K562 (cell line): Measurements from ENCODE around the gene SHROOM3. TPM values are rescaled to one million over a fixed set of nuclear protein-coding genes. Genes with fewer than 3 reads are reported as not detected.

Source experiments
- ATAC-seq: fragments of 200-7000 bp; cut with Tn5 transposase; 3 replicates; pipeline ENCODE4 v1.9.1; 2020; ENCODE audit warnings: moderate library complexity
- BruUV-seq: library from RNA; stranded (reverse); fragments of 400-500 nt; replicated peaks from 2 replicates; lab custom pipeline; 2021; lab: Mats Ljungman, UMichigan
- CTCF ChIA-PET: fragments of 300-600 bp; formaldehyde crosslinking; extraction: SDS; loops from one replicate; lab custom pipeline; 2021; ENCODE audit warnings: low intra/inter-chr PET ratio; lab: Yijun Ruan, JAX
- POLR2A ChIA-PET: fragments of 300-600, 350-650 bp; sonication (Branson Sonifier 250); formaldehyde crosslinking; extraction: SDS; loops from one replicate; lab custom pipeline; 2021; ENCODE audit warnings: antibody characterized with exemption, inconsistent platforms; lab: Yijun Ruan, JAX
- DNase-seq, 4 experiments: peaks; one replicate each; pipeline versions ENCODE4 v3.0.0 to v3.0.0-alpha.2; 2011 to 2018; ENCODE audit warnings: low spot score in 3 of 4, mixed read lengths in 3 of 4; ENCODE audit errors: extremely low read depth in 1 of 4
- FAIRE-seq: peaks from 2 replicates; lab custom pipeline; 2011; peaks lifted over from hg19 to GRCh38; lab: Jason Lieb, UNC
- H2AFZ ChIP-seq: 2 replicates; pipeline ENCODE4 v1.6.0; 2011; ENCODE audit warnings: low read depth, low read length, control low read depth, inconsistent platforms
- H3K27ac ChIP-seq: fragments of 200-600 bp; 3 replicates; pipeline ENCODE4 v1.8.0; 2011; ENCODE audit warnings: low read depth, mild to moderate bottlenecking, control low read depth, inconsistent platforms, low read length, moderate library complexity, mixed read lengths; ENCODE audit errors: extremely low read depth
- H3K27me3 ChIP-seq, 2 experiments: fragments of 300-600 bp in 1 of 2; 2 replicates in 1 of 2; 3 replicates in 1 of 2; pipeline versions ENCODE4 v1.6.0 to v1.8.0; 2011; ENCODE audit warnings: inconsistent platforms in 2 of 2, low read length in 2 of 2, mild to moderate bottlenecking in 1 of 2, mixed read lengths in 1 of 2, moderate library complexity in 1 of 2; ENCODE audit not compliant: control insufficient read depth in 2 of 2, insufficient read depth in 2 of 2
- H3K36me3 ChIP-seq: fragments of 300-600 bp; 3 replicates; pipeline ENCODE4 v1.8.0; 2011; ENCODE audit warnings: mild to moderate bottlenecking, low read length, inconsistent platforms; ENCODE audit not compliant: control insufficient read depth, insufficient read depth
- H3K4me1 ChIP-seq, 2 experiments: fragments of 200-600 bp in 1 of 2; replicated peaks in 1 of 2; 2 replicates in 1 of 2; 3 replicates in 1 of 2; pipeline versions ENCODE4 v1.5.1 to v1.8.0; 2011; ENCODE audit warnings: inconsistent platforms in 2 of 2, low read length in 2 of 2, mild to moderate bottlenecking in 1 of 2, mixed read lengths in 1 of 2, moderate library complexity in 1 of 2; ENCODE audit not compliant: control insufficient read depth in 2 of 2, insufficient read depth in 2 of 2
- H3K4me2 ChIP-seq: 2 replicates; pipeline ENCODE4 v1.6.1; 2011; ENCODE audit warnings: low read length, control low read depth, inconsistent platforms, mixed read lengths; ENCODE audit not compliant: insufficient read depth
- H3K4me3 ChIP-seq: fragments of 200-600 bp; sonication (generic), shearing (Covaris generic); 2 replicates; pipeline ENCODE4 v1.5.1; 2016; ENCODE audit warnings: control low read depth, inconsistent platforms
- H3K79me2 ChIP-seq: fragments of 200-600 bp; 3 replicates; pipeline ENCODE4 v1.8.0; 2011; ENCODE audit warnings: low read length, inconsistent platforms; ENCODE audit not compliant: control insufficient read depth, insufficient read depth
- H3K9ac ChIP-seq, 2 experiments: 2 replicates each; pipeline versions ENCODE4 v1.6.0 to v1.6.1; 2011; ENCODE audit warnings: low read depth in 2 of 2, low read length in 2 of 2, control low read depth in 1 of 2, inconsistent platforms in 1 of 2, mild to moderate bottlenecking in 1 of 2, mixed read lengths in 1 of 2; ENCODE audit not compliant: insufficient read depth in 1 of 2
- H3K9me1 ChIP-seq: one replicate; pipeline ENCODE4 v1.6.0; 2011; ENCODE audit warnings: inconsistent platforms, mild to moderate bottlenecking, low read length, moderate library complexity; ENCODE audit not compliant: control insufficient read depth, insufficient read depth
- H3K9me3 ChIP-seq: replicated peaks from 2 replicates; pipeline ENCODE4 v1.5.1; 2011; ENCODE audit warnings: low read depth, low read length, inconsistent platforms; ENCODE audit not compliant: control insufficient read depth, insufficient read depth
- H4K20me1 ChIP-seq: replicated peaks from 2 replicates; pipeline ENCODE4 v1.6.1; 2011; ENCODE audit warnings: low read length, inconsistent platforms, mixed read lengths; ENCODE audit not compliant: control insufficient read depth, insufficient read depth
- FUS ChIP-seq: fragments of 200-400 bp; formaldehyde crosslinking; optimal IDR thresholded peaks from 2 replicates; pipeline ENCODE3; 2017; ENCODE audit warnings: low read depth, low read length
- GTF2E2 ChIP-seq: fragments of 200-800 bp; sonication (Bioruptor generic); IDR thresholded peaks from 2 replicates; pipeline ENCODE4 v1.6.1; 2016; ENCODE audit warnings: missing genetic modification characterization, missing compliant biosample characterization
- MAFK ChIP-seq: IDR thresholded peaks from 2 replicates; pipeline ENCODE4 v1.6.1; 2011; ENCODE audit warnings: low read length, improper control_type of control experiment
- MEF2A ChIP-seq: IDR thresholded peaks from 2 replicates; pipeline ENCODE4 v1.6.1; 2011; ENCODE audit warnings: low read depth, mild to moderate bottlenecking, low read length, moderate library complexity; ENCODE audit not compliant: control insufficient read depth
- NCOA4 ChIP-seq: fragments of 450-650 bp; IDR thresholded peaks from 2 replicates; pipeline ENCODE4 v1.6.1; 2018; ENCODE audit warnings: mild to moderate bottlenecking; ENCODE audit not compliant: partially characterized antibody
- RAD51 ChIP-seq: fragments of 450-650 bp; IDR thresholded peaks from 2 replicates; pipeline ENCODE4 v1.7.1; 2016; ENCODE audit warnings: low read depth, mild to moderate bottlenecking, borderline replicate concordance
- SAP30 ChIP-seq: fragments of 200-600 bp; sonication (generic); IDR thresholded peaks from 2 replicates; pipeline ENCODE4 v1.6.1; 2012; ENCODE audit warnings: borderline replicate concordance, low read depth, mild to moderate bottlenecking, moderate library complexity, low read length, control low read depth, inconsistent platforms; ENCODE audit not compliant: insufficient read depth, poor library complexity, severe bottlenecking
- XRCC3 ChIP-seq: fragments of 450-650 bp; IDR thresholded peaks from 2 replicates; pipeline ENCODE4 v1.6.1; 2017; ENCODE audit warnings: mild to moderate bottlenecking, moderate library complexity
- ZBED1 ChIP-seq: IDR thresholded peaks from 2 replicates; pipeline ENCODE4 v1.6.1; 2014
- ZNF561 ChIP-seq: fragments of 450-650 bp; formaldehyde crosslinking; conservative IDR thresholded peaks from 2 replicates; pipeline ENCODE4 v1.4.0; 2020; ENCODE audit warnings: mild to moderate bottlenecking, moderate library complexity
- ZNF707 ChIP-seq: fragments of 250-450 bp; sonication (Bioruptor Pico); conservative IDR thresholded peaks from 2 replicates; pipeline ENCODE4 v1.8.0; 2022; ENCODE audit warnings: inconsistent platforms, mild to moderate bottlenecking, moderate library complexity
- WGBS: fragments of 100-300 bp; shearing (Covaris generic); methylation state at CpG from one replicate; pipeline ENCODE4 v1.1.6; 2016; ENCODE audit warnings: low coverage, mixed read lengths; ENCODE audit not compliant: insufficient coverage; ENCODE audit errors: missing lambda C conversion rate; 5-methylcytosine and 5-hydroxymethylcytosine counted together
- in situ Hi-C: fragments of 300-500 bp; cut with MboI; formaldehyde crosslinking; loops from 4 replicates; pipeline ENCODE4 v1.15.0; 2018; ENCODE audit warnings: inconsistent platforms, mixed read lengths
- intact Hi-C: fragments of 100-400 bp; cut with micrococcal nuclease; formaldehyde crosslinking; loops from 2 replicates; pipeline ENCODE4 v1.14.2; 2022
- polyA plus RNA-seq, 8 experiments: library from polyadenylated mRNA; depleted of rRNA in 4 of 8; stranded (reverse) in 5 of 8; unstranded in 3 of 8; fragments of >200 nt; fragmentation: Nextera tagmentation in 2 of 8; fragmentation: Illumina TruSeq in 1 of 8; extraction: Ambion mirVana in 2 of 8; extraction: Trizol in 1 of 8; gene quantifications; 2 replicates each; pipeline versions ENCODE4 v1.2.1 to v1.2.3, GENCODE V29; 2011 to 2014; ENCODE audit warnings: inconsistent platforms in 1 of 8, missing spikeins in 1 of 8
- total RNA-seq, 7 experiments: library from RNA; depleted of rRNA in 6 of 7; stranded (reverse); fragments of >200 nt in 6 of 7; fragmentation: Illumina TruSeq in 2 of 7; extraction: Trizol in 2 of 7; gene quantifications; 2 replicates each; pipeline versions ENCODE4 v1.2.1 to v1.2.3, GENCODE V29; 2011 to 2021; ENCODE audit warnings: low replicate concordance in 1 of 7
- TF ChIP-seq, protein P1 (sequence below): sonication (generic); formaldehyde crosslinking; IDR thresholded peaks from 2 replicates; pipeline ENCODE4 v1.9.0; 2022; ENCODE audit warnings: mild to moderate bottlenecking, missing genetic modification reagents
- TF ChIP-seq, protein P2 (sequence below): sonication (generic); formaldehyde crosslinking; IDR thresholded peaks from 2 replicates; pipeline ENCODE4 v1.8.0; 2022; ENCODE audit warnings: mild to moderate bottlenecking, missing genetic modification reagents
- TF ChIP-seq, protein P3 (sequence below): fragments of 250-450 bp; sonication (Bioruptor Pico); IDR thresholded peaks from 2 replicates; pipeline ENCODE4 v1.4.0; 2020

SHROOM3 gene
- total and polyA plus RNA-seq, 9 of the 15 experiments (the other 6 are each of a cell fraction or from before 2014, with no cell fraction given) = 0.01 to 0.07 TPM; not detected in 7

DNA sequence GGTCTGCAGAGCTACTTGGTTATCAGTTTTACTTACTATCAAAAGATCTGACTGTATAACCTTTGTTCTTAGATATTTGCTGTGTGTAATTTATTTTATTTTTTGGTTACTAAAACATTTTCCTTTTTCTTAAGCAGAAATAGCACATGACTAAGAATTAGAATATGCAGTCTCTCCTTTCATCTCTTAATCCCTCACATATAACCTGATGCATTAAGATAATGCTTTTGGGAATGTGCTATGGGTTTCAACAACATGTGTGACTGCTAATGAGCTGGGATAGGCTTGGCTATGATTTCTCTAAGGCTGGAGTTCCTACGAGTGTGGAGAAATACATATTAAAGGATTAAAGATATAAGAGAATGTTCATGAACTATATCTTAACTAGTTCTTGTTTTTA lies 41.5 kb downstream of the SHROOM3 start (continued):
- TF ChIP-seq, protein P1, sequence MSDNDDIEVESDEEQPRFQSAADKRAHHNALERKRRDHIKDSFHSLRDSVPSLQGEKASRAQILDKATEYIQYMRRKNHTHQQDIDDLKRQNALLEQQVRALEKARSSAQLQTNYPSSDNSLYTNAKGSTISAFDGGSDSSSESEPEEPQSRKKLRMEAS (CRISPR knock-in tag) = no peak
- TF ChIP-seq SAP30 = no peak
- no peak for TF ChIP-seq XRCC3

DNA sequence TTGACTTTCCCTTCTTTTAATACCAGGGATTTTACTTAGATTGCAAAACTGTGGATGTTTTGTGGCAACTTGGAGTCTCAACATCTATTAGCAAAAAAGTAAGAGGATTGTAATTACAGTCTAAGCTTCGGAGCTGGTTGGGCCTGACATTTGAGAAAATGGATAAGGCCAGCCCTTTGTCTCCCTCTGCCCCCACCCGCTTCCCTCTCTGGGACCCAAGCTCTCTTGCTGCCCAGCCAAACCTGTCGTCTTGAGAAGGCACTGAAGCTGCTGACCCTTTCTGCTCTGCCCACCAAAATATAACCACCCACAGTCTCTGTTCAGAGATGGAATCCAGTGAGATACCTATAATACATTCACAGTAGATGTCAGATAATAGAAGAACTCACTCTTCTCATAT lies 49.6 kb downstream of the SHROOM3 start:
- no peaks in the 10 kb centered on the region for H3K9me1 ChIP-seq
- no peaks in the 10 kb centered on the region for H4K20me1 ChIP-seq
- ATAC-seq (no peak), FAIRE-seq (no peak), DNase-seq (no peak)
- intact Hi-C loops (no loop called here), in situ Hi-C loops (no loop called here)
- H2AFZ ChIP-seq = no peak overlapping the region
- no peaks in the 10 kb centered on the region for H3K9me3 ChIP-seq
- WGBS = 0% methylated on average over 3 of the region's 3 CpGs
- H3K4me1 ChIP-seq = no peaks in the 10 kb centered on the region
- no peak overlapping the region for H3K9ac ChIP-seq
- POLR2A ChIA-PET = interaction anchor here (0.7 kb wide), 1 partner anchor 17 kb away, joined by 3 read pairs; no protein-coding TSS in a partner anchor
- H3K79me2 ChIP-seq = no peaks in the 10 kb centered on the region
- no peak overlapping the region for H3K4me2 ChIP-seq
- H3K27ac ChIP-seq = no peak overlapping the region
- CTCF ChIA-PET = no interaction called here
- H3K27me3 ChIP-seq = no peaks in the 10 kb centered on the region
- BruUV-seq = no TSS peak
- H3K36me3 ChIP-seq = no peaks in the 10 kb centered on the region
- H3K4me3 ChIP-seq = no peak overlapping the region
- TF ChIP-seq ZNF707 (CRISPR knock-in tag) (no peak), MAFK (no peak), NCOA4 (no peak), GTF2E2 (no peak), FUS (no peak), ZNF561 (no peak), MEF2A (no peak), RAD51 (no peak), ZBED1 (no peak)
- TF ChIP-seq, protein P2, sequence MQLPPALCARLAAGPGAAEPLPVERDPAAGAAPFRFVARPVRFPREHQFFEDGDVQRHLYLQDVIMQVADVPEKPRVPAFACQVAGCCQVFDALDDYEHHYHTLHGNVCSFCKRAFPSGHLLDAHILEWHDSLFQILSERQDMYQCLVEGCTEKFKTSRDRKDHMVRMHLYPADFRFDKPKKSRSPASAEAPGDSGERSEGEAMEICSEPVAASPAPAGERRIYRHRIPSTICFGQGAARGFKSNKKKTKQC (CRISPR knock-in tag) = no peak
- TF ChIP-seq, protein P3, sequence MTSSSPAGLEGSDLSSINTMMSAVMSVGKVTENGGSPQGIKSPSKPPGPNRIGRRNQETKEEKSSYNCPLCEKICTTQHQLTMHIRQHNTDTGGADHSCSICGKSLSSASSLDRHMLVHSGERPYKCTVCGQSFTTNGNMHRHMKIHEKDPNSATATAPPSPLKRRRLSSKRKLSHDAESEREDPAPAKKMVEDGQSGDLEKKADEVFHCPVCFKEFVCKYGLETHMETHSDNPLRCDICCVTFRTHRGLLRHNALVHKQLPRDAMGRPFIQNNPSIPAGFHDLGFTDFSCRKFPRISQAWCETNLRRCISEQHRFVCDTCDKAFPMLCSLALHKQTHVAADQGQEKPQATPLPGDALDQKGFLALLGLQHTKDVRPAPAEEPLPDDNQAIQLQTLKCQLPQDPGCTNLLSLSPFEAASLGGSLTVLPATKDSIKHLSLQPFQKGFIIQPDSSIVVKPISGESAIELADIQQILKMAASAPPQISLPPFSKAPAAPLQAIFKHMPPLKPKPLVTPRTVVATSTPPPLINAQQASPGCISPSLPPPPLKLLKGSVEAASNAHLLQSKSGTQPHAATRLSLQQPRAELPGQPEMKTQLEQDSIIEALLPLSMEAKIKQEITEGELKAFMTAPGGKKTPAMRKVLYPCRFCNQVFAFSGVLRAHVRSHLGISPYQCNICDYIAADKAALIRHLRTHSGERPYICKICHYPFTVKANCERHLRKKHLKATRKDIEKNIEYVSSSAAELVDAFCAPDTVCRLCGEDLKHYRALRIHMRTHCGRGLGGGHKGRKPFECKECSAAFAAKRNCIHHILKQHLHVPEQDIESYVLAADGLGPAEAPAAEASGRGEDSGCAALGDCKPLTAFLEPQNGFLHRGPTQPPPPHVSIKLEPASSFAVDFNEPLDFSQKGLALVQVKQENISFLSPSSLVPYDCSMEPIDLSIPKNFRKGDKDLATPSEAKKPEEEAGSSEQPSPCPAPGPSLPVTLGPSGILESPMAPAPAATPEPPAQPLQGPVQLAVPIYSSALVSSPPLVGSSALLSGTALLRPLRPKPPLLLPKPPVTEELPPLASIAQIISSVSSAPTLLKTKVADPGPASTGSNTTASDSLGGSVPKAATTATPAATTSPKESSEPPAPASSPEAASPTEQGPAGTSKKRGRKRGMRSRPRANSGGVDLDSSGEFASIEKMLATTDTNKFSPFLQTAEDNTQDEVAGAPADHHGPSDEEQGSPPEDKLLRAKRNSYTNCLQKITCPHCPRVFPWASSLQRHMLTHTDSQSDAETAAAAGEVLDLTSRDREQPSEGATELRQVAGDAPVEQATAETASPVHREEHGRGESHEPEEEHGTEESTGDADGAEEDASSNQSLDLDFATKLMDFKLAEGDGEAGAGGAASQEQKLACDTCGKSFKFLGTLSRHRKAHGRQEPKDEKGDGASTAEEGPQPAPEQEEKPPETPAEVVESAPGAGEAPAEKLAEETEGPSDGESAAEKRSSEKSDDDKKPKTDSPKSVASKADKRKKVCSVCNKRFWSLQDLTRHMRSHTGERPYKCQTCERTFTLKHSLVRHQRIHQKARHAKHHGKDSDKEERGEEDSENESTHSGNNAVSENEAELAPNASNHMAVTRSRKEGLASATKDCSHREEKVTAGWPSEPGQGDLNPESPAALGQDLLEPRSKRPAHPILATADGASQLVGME = no peak
